Measurements from ENCODE around the gene KRTAP5-6.

KRTAP5-6 gene

GRCh38 chr11:1702506-1702905, 5.5 kb downstream of the KRTAP5-6 start:
- DNase-seq (ENCODE audit: low read depth): no peak

- no peak for DNase-seq (ENCODE audit: low read depth)
Observed at GRCh38 chr11:1703146-1703545, 6.2 kb downstream of the KRTAP5-6 start.

GRCh38 chr11:1705126-1706052, 8.4 kb downstream of the KRTAP5-6 start:
- no peak for DNase-seq (ENCODE audit: low read depth)

- DNase-seq (ENCODE audit: low read depth): no peak
Observed at GRCh38 chr11:1706634-1707400, 9.8 kb downstream of the KRTAP5-6 start.

GRCh38 chr11:1707751-1708150, 10.8 kb downstream of the KRTAP5-6 start:
- no peak for DNase-seq (ENCODE audit: low read depth)

GRCh38 chr11:1708716-1709115, 11.7 kb downstream of the KRTAP5-6 start:
- no peak for DNase-seq (ENCODE audit: low read depth)

- no peak for DNase-seq (ENCODE audit: low read depth)
Observed at GRCh38 chr11:1714908-1715885, 18.2 kb downstream of the KRTAP5-6 start.

GRCh38 chr11:1717745-1718144, 20.8 kb downstream of the KRTAP5-6 start:
- DNase-seq (ENCODE audit: low read depth): no peak

- no peak for DNase-seq (ENCODE audit: low read depth)
Observed at GRCh38 chr11:1718326-1718725, 21.3 kb downstream of the KRTAP5-6 start.

- DNase-seq (ENCODE audit: low read depth): no peak
Observed at GRCh38 chr11:1719781-1720180, 22.8 kb downstream of the KRTAP5-6 start.

- DNase-seq (ENCODE audit: low read depth): no peak
Observed at GRCh38 chr11:1727096-1727690, 30.2 kb downstream of the KRTAP5-6 start.

GRCh38 chr11:1727861-1728260, 30.9 kb downstream of the KRTAP5-6 start:
- DNase-seq (ENCODE audit: low read depth): no peak

GRCh38 chr11:1728301-1728700, 31.3 kb downstream of the KRTAP5-6 start:
- no peak for DNase-seq (ENCODE audit: low read depth)

- DNase-seq (ENCODE audit: low read depth): no peak
Observed at GRCh38 chr11:1728931-1729691, 32.1 kb downstream of the KRTAP5-6 start.

GRCh38 chr11:1729692-1730011, 32.7 kb downstream of the KRTAP5-6 start:
- no peak for DNase-seq (ENCODE audit: low read depth)

GRCh38 chr11:1730059-1730629, 33.1 kb downstream of the KRTAP5-6 start:
- no peak for DNase-seq (ENCODE audit: low read depth)

- DNase-seq (ENCODE audit: low read depth): no peak
Observed at GRCh38 chr11:1731451-1732059, 34.6 kb downstream of the KRTAP5-6 start.

GRCh38 chr11:1732418-1733008, 35.5 kb downstream of the KRTAP5-6 start:
- DNase-seq (ENCODE audit: low read depth): no peak

GRCh38 chr11:1733009-1733715, 36.2 kb downstream of the KRTAP5-6 start:
- DNase-seq (ENCODE audit: low read depth): no peak

Measured in stimulated activated CD8-positive, alpha-beta memory T cell treated with anti-CD3 and anti-CD28 coated beads, Interleukin-12 subunit alpha, Interleukin-12 subunit beta, amount 100 ng/mL, for 1 hour (primary cell).